ENCODE measurements around the gene EDIL3.

Gene EDIL3

DNA sequence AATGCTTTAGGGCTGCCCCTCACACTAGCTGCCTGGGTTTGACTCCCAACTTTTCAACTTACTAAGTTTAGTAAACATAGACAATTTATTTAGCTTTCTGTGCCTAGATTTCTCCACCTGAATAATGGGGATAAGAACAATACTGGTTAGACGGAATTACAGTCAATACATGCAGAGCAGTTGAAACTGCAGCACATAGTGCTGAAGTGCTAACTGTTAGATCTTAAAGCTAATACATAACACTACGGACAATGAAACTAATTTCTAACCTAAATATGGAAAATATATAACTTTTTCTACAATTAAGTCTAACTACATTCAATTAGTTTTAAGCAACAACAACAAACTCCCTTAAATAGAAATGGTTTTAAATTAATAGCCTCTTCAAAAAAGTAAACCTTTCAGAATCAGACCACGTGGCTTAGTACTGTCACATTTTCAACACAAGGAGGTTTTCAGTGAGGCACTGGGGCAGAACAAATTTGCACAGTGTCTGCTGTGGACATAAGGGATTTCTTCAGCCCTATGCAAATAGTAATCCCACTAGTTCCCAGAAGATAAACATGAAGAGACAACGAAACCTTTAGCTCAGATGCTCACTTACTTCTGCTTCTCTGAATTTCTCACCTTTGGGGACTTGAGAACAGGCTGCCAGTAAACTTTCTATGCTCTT lies 293.4 kb downstream of the EDIL3 start:
- Histone ChIP-seq H3K27ac (ENCODE audit: low read length) (no peak overlapping the region), H3K4me3 (ENCODE audit: low read length) (no peak overlapping the region), H3K36me3 (ENCODE audit: control insufficient read depth, low read depth, low read length) (no peaks in the 10 kb centered on the region), H3K9ac (ENCODE audit: low read length) (no peak overlapping the region), H3K4me1 (ENCODE audit: control insufficient read depth, low read depth, low read length) (no peaks in the 10 kb centered on the region), H3K9me3 (ENCODE audit: control insufficient read depth, low read depth, low read length) (peaks cover 3% of the 10 kb centered on the region), H3K27me3 (ENCODE audit: control insufficient read depth, insufficient read depth, low read length) (no peaks in the 10 kb centered on the region)

DNA sequence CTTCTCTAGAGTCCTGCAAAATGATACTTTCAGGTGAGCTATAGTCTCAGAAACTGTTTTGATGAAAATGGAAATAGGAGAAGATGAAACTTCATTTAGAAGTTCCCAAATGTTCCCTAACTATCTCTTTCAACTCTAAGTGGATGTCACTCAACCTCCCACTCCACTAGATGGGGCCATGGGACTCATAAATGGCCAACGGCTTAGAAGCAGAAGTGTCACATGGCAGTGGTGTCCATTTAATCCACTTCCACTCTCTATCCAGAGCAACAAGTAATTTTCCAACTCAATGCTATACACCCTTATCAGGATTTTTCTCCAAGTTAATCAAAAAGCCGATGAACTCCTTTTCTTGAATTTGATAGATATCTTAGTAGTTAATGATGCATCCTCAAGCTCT lies 295.7 kb downstream of the EDIL3 start:
- Histone ChIP-seq H3K27me3 (ENCODE audit: control insufficient read depth, insufficient read depth, low read length) (no peaks in the 10 kb centered on the region), H3K4me3 (ENCODE audit: low read length) (no peak overlapping the region)

GRCh38 chr5:84086511-84086910 lies 298.2 kb downstream of the EDIL3 start:
- Histone ChIP-seq H3K4me1 (ENCODE audit: control insufficient read depth, low read depth, low read length) (no peaks in the 10 kb centered on the region), H3K4me3 (ENCODE audit: low read length) (no peak overlapping the region), H3K9me3 (ENCODE audit: control insufficient read depth, low read depth, low read length) (no peaks in the 10 kb centered on the region), H3K36me3 (ENCODE audit: control insufficient read depth, low read depth, low read length) (no peaks in the 10 kb centered on the region), H3K27me3 (ENCODE audit: control insufficient read depth, insufficient read depth, low read length) (no peaks in the 10 kb centered on the region), H3K27ac (ENCODE audit: low read length) (no peak overlapping the region), H3K9ac (ENCODE audit: low read length) (no peak overlapping the region)

More for the DNA sequence above, 295.7 kb downstream of the EDIL3 start:
- H3K36me3 ChIP-seq (ENCODE audit: control insufficient read depth, low read depth, low read length): no peaks in the 10 kb centered on the region
- H3K9me3 ChIP-seq (ENCODE audit: control insufficient read depth, low read depth, low read length): no peaks in the 10 kb centered on the region
- H3K4me1 ChIP-seq (ENCODE audit: control insufficient read depth, low read depth, low read length): no peaks in the 10 kb centered on the region
- H3K27ac ChIP-seq (ENCODE audit: low read length): no peak overlapping the region
- H3K9ac ChIP-seq (ENCODE audit: low read length): no peak overlapping the region

DNA sequence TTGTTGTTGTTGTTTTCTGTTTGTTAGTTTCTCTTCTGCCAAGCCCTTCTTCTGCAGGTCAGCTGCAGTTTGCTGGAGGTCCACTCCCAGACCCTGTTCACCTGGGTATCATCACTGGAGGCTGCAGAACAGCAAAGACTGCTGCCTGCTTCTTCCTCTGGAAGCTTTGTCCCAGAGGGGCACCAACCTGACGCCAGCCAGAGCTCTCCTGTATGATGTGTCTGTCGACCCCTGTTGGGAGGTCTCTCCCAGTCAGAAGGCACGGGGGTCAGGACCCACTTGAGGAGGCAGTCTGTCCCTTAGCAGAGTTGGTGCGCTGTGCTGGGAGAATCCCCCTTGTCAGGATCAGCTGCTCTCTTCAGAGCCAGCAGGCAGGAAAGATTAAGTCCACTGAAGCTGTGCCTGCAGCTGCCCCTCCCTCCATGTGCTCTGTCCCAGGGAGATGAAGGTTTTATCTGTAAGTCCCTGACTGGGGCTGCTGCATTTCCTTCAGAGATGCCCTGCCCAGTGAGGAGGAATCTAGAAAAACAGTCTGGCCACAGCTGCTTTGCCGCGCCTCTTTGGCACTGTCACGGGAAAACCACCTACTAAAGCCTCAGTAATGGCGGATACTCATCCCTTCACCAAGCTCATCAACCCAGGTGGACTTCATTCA lies 299.2 kb downstream of the EDIL3 start:
- Histone ChIP-seq H3K27me3 (ENCODE audit: control insufficient read depth, insufficient read depth, low read length) (no peaks in the 10 kb centered on the region), H3K36me3 (ENCODE audit: control insufficient read depth, low read depth, low read length) (no peaks in the 10 kb centered on the region), H3K9me3 (ENCODE audit: control insufficient read depth, low read depth, low read length) (no peaks in the 10 kb centered on the region), H3K4me3 (ENCODE audit: low read length) (no peak overlapping the region), H3K4me1 (ENCODE audit: control insufficient read depth, low read depth, low read length) (no peaks in the 10 kb centered on the region), H3K27ac (ENCODE audit: low read length) (no peak overlapping the region), H3K9ac (ENCODE audit: low read length) (no peak overlapping the region)

DNA sequence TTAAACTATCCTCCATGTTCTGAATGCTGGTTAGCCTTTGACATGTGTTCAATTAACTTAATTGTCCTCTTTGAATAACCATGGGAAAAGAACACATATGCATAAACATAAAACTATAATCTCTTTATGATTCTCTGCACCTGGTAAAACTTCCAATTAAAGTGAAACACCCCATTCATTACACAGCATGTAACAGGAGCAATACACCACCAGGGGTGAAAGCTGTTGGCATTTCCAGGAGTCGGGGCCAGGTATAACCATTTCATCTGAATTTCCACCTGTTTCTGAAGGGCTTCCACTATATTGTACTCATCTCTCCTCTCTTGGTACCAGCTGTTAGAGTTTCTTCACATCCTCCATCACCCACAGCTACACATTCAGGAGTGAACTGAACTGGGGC lies 303.8 kb downstream of the EDIL3 start:
- Histone ChIP-seq H3K4me3 (ENCODE audit: low read length) (no peak overlapping the region), H3K27ac (ENCODE audit: low read length) (no peak overlapping the region), H3K27me3 (ENCODE audit: control insufficient read depth, insufficient read depth, low read length) (no peaks in the 10 kb centered on the region), H3K4me1 (ENCODE audit: control insufficient read depth, low read depth, low read length) (no peaks in the 10 kb centered on the region), H3K36me3 (ENCODE audit: control insufficient read depth, low read depth, low read length) (no peaks in the 10 kb centered on the region), H3K9me3 (ENCODE audit: control insufficient read depth, low read depth, low read length) (no peaks in the 10 kb centered on the region), H3K9ac (ENCODE audit: low read length) (no peak overlapping the region)

DNA sequence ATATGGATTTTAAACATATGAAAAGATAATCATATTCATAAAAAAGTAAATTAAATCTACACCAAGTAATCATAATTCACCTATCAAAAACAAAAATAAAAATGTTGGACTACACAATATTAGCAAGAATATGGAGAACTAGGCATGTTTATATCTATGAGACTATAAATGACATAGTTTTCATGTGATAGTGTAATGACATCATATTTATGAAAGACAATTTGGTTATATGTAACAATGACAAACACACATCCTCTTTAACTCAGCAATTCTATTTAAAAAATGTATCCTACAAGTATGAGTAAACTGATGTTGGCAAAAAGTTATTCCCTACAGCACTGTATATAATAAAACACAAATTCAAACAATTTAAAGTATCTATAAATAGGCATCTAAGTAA lies 312.3 kb downstream of the EDIL3 start:
- no peaks in the 10 kb centered on the region for H3K9me3 ChIP-seq (ENCODE audit: control insufficient read depth, low read depth, low read length)
- H3K9ac ChIP-seq (ENCODE audit: low read length): no peak overlapping the region

GRCh38 chr5:84069608-84070179 lies 315.0 kb downstream of the EDIL3 start:
- no peaks in the 10 kb centered on the region for H3K36me3 ChIP-seq (ENCODE audit: control insufficient read depth, low read depth, low read length)
- no peak overlapping the region for H3K9ac ChIP-seq (ENCODE audit: low read length)
- no peaks in the 10 kb centered on the region for H3K27me3 ChIP-seq (ENCODE audit: control insufficient read depth, insufficient read depth, low read length)
- H3K27ac ChIP-seq (ENCODE audit: low read length): no peak overlapping the region
- no peaks in the 10 kb centered on the region for H3K9me3 ChIP-seq (ENCODE audit: control insufficient read depth, low read depth, low read length)
- no peak overlapping the region for H3K4me3 ChIP-seq (ENCODE audit: low read length)
- H3K4me1 ChIP-seq (ENCODE audit: control insufficient read depth, low read depth, low read length): no peaks in the 10 kb centered on the region

More for the DNA sequence above, 312.3 kb downstream of the EDIL3 start:
- Histone ChIP-seq H3K4me1 (ENCODE audit: control insufficient read depth, low read depth, low read length) (no peaks in the 10 kb centered on the region), H3K27ac (ENCODE audit: low read length) (no peak overlapping the region), H3K36me3 (ENCODE audit: control insufficient read depth, low read depth, low read length) (no peaks in the 10 kb centered on the region), H3K4me3 (ENCODE audit: low read length) (no peak overlapping the region), H3K27me3 (ENCODE audit: control insufficient read depth, insufficient read depth, low read length) (no peaks in the 10 kb centered on the region)

- no peak overlapping the region for H3K27ac ChIP-seq (ENCODE audit: low read length)
- H3K27me3 ChIP-seq (ENCODE audit: control insufficient read depth, insufficient read depth, low read length): no peaks in the 10 kb centered on the region
- no peaks in the 10 kb centered on the region for H3K36me3 ChIP-seq (ENCODE audit: control insufficient read depth, low read depth, low read length)
- no peak overlapping the region for H3K4me3 ChIP-seq (ENCODE audit: low read length)
- H3K4me1 ChIP-seq (ENCODE audit: control insufficient read depth, low read depth, low read length): no peaks in the 10 kb centered on the region
- H3K9me3 ChIP-seq (ENCODE audit: control insufficient read depth, low read depth, low read length): no peaks in the 10 kb centered on the region
- H3K9ac ChIP-seq (ENCODE audit: low read length): no peak overlapping the region
Observed at GRCh38 chr5:84063041-84063440, 321.6 kb downstream of the EDIL3 start.

DNA sequence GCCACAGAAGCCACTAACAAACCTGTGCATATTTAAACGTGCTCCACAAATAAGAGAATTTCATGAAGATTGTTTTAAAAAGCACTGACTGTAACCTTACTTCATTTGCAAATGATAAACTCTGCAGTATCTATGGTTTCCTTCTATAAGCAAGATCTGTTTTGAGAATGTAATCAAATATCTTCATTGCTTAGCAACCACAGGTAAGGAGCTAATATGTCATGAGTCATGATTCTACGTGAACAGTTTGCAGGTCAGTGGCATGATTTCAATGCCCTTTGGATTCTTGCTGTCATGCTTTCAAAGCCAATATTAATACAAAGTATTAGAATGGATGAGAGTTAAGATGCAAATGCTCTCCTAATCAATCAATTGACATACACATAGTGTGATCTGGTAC lies 325.0 kb downstream of the EDIL3 start:
- H3K27ac ChIP-seq (ENCODE audit: low read length): no peak overlapping the region
- no peak overlapping the region for H3K4me3 ChIP-seq (ENCODE audit: low read length)
- no peaks in the 10 kb centered on the region for H3K4me1 ChIP-seq (ENCODE audit: control insufficient read depth, low read depth, low read length)
- H3K27me3 ChIP-seq (ENCODE audit: control insufficient read depth, insufficient read depth, low read length): no peaks in the 10 kb centered on the region
- no peak overlapping the region for H3K9ac ChIP-seq (ENCODE audit: low read length)
- H3K9me3 ChIP-seq (ENCODE audit: control insufficient read depth, low read depth, low read length): no peaks in the 10 kb centered on the region
- H3K36me3 ChIP-seq (ENCODE audit: control insufficient read depth, low read depth, low read length): no peaks in the 10 kb centered on the region

DNA sequence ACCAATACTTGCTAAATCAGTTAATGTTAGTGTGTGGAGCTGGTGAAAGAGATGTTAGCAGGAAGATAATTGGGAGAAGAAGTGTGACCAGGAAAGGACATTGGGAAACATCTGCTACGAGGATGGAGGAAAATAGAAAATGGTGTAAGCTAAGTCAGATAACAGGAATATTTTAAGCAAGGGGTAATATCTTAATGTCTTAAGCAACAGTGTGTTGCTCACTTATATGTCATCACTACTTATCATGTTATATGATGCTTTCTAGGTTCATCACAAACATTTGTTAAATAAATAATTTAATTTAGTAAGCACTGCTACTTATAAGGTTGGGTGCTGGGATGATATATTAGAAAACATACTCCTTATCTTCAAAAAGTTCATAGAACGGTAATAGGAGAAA lies 326.1 kb downstream of the EDIL3 start:
- Histone ChIP-seq H3K36me3 (ENCODE audit: control insufficient read depth, low read depth, low read length) (no peaks in the 10 kb centered on the region), H3K4me3 (ENCODE audit: low read length) (no peak overlapping the region), H3K4me1 (ENCODE audit: control insufficient read depth, low read depth, low read length) (no peaks in the 10 kb centered on the region), H3K27me3 (ENCODE audit: control insufficient read depth, insufficient read depth, low read length) (no peaks in the 10 kb centered on the region), H3K9me3 (ENCODE audit: control insufficient read depth, low read depth, low read length) (no peaks in the 10 kb centered on the region), H3K9ac (ENCODE audit: low read length) (no peak overlapping the region), H3K27ac (ENCODE audit: low read length) (no peak overlapping the region)

DNA sequence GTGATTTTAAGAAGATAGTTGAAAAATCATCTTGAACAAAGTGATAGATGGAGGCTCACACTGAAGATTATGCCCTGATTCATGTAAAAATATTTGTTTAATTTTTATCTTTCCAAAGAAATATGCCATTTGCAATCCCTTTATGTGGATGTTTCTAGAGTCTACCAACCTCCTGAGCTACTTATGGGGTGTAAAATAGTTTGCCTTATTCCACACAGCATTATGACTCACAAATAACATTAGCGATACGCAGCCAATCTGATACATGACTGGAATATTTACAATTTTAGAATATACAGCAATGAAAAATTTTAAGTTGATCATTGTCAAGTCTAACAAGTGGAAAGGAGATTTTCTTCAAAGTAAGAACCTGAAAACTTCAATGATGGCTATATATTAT lies 327.5 kb downstream of the EDIL3 start:
- H3K4me1 ChIP-seq (ENCODE audit: control insufficient read depth, low read depth, low read length): no peaks in the 10 kb centered on the region
- no peaks in the 10 kb centered on the region for H3K9me3 ChIP-seq (ENCODE audit: control insufficient read depth, low read depth, low read length)
- H3K9ac ChIP-seq (ENCODE audit: low read length): no peak overlapping the region
- H3K4me3 ChIP-seq (ENCODE audit: low read length): no peak overlapping the region
- H3K36me3 ChIP-seq (ENCODE audit: control insufficient read depth, low read depth, low read length): no peaks in the 10 kb centered on the region
- H3K27me3 ChIP-seq (ENCODE audit: control insufficient read depth, insufficient read depth, low read length): no peaks in the 10 kb centered on the region
- no peak overlapping the region for H3K27ac ChIP-seq (ENCODE audit: low read length)

- H3K9me3 ChIP-seq (ENCODE audit: control insufficient read depth, low read depth, low read length): peaks cover 4% of the 10 kb centered on the region
- H3K4me1 ChIP-seq (ENCODE audit: control insufficient read depth, low read depth, low read length): no peaks in the 10 kb centered on the region
- H3K36me3 ChIP-seq (ENCODE audit: control insufficient read depth, low read depth, low read length): no peaks in the 10 kb centered on the region
- no peak overlapping the region for H3K9ac ChIP-seq (ENCODE audit: low read length)
- H3K27ac ChIP-seq (ENCODE audit: low read length): no peak overlapping the region
- H3K27me3 ChIP-seq (ENCODE audit: control insufficient read depth, insufficient read depth, low read length): no peaks in the 10 kb centered on the region
- H3K4me3 ChIP-seq (ENCODE audit: low read length): no peak overlapping the region
Observed at GRCh38 chr5:84045964-84046363, 338.7 kb downstream of the EDIL3 start.

Data from iPS-18a (cell line).